Measurements from ENCODE around the gene CFAP410. TPM values are rescaled to one million over a fixed set of nuclear protein-coding genes. Genes with fewer than 3 reads are reported as not detected.
A peak's percentile ranks its signal among the peaks of the same experiment; 100 is the strongest.

CFAP410 gene
- total and polyA plus RNA-seq, 2 of the 13 experiments (the other 11 are each of a cell fraction or from before 2014, with no cell fraction given) = 8.0 to 20.1 TPM

DNA sequence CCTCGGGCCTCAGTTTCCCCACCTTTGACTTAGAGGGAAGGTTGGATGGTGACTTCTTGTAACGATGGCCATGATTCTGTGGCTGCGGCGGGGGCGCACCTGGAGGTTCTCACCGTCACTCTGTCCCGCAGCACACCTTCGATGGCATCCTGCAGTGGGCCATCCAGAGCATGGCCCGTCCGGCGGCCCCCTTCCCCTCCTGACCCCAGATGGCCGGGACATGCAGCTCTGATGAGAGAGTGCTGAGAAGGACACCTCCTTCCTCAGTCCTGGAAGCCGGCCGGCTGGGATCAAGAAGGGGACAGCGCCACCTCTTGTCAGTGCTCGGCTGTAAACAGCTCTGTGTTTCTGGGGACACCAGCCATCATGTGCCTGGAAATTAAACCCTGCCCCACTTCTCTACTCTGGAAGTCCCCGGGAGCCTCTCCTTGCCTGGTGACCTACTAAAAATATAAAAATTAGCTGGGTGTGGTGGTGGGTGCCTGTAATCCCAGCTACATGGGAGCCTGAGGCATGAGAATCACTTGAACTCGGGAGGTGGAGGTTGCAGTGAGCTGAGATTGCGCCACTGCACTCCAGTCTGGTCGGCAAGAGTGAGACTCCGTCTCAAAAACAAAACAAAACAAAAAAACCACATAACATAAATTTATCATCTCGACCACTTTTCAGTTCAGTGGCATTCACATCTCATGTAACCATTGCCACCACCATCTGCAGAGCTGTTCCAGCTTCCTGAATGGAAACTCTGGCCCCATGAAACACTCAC lies 41.5 kb downstream of the CFAP410 start (continued):
- TF ChIP-seq ZBED4 (CRISPR knock-in tag; IDR thresholded peaks at IDR 0.05; ENCODE audit: borderline replicate concordance) (peak; percentile 47; the same call in 1 of the 2 replicates), NFIB (CRISPR knock-in tag; IDR thresholded peaks at IDR 0.05; ENCODE audit: borderline replicate concordance) (no peak), FOXP1 (IDR thresholded peaks at IDR 0.05) (no peak), FOXP1 (CRISPR knock-in tag; IDR thresholded peaks at IDR 0.05) (peak; percentile 59), STAG1 (CRISPR knock-in tag; IDR thresholded peaks at IDR 0.05) (peak; percentile 89), ZFP90 (CRISPR knock-in tag; IDR thresholded peaks at IDR 0.05; ENCODE audit: borderline replicate concordance) (0 out of 2 replicates have a peak, but pooled peaks have one; percentile 36), ZNF687 (CRISPR knock-in tag; IDR thresholded peaks at IDR 0.05) (peak; percentile 51), SPEN (CRISPR knock-in tag; IDR thresholded peaks at IDR 0.05; ENCODE audit: low read depth) (0 out of 2 replicates have a peak, but pooled peaks have one; percentile 25), XRCC5 (optimal IDR thresholded peaks at IDR 0.05; ENCODE audit: low read length) (peak; percentile 65), HOXA3 (CRISPR knock-in tag; IDR thresholded peaks at IDR 0.05) (peak; percentile 45; the same call in 1 of the 2 replicates), ZMYM2 (CRISPR knock-in tag; IDR thresholded peaks at IDR 0.05) (peak; percentile 3; the same call in 1 of the 2 replicates), ZNF350 (CRISPR knock-in tag; IDR thresholded peaks at IDR 0.05; ENCODE audit: borderline replicate concordance, low read depth) (no peak), ZNF672 (CRISPR knock-in tag; IDR thresholded peaks at IDR 0.05) (no peak), ZNF549 (CRISPR knock-in tag; IDR thresholded peaks at IDR 0.05) (no peak), ZBTB4 (CRISPR knock-in tag; IDR thresholded peaks at IDR 0.05; ENCODE audit: borderline replicate concordance) (no peak), SMC3 (IDR thresholded peaks at IDR 0.05; ENCODE audit: low read length) (peak; percentile 83), ZNF777 (CRISPR knock-in tag; IDR thresholded peaks at IDR 0.05) (0 out of 2 replicates have a peak, but pooled peaks have one; percentile 21), GATAD2A (CRISPR knock-in tag; IDR thresholded peaks at IDR 0.05) (peak; percentile 42; the same call in 1 of the 2 replicates), CEBPB (IDR thresholded peaks at IDR 0.05; ENCODE audit: borderline replicate concordance, low read depth, low read length) (peak; percentile 40; the same call in 1 of the 2 replicates)
